Common myeloid progenitor, CD34-positive (primary cell): Measurements from ENCODE around the gene BICC1.

Experiments
- CTCF ChIA-PET: fragments of 350-600 bp; sonication (Branson Sonifier 250); formaldehyde crosslinking; loops from one replicate; lab custom pipeline; 2021; ENCODE audit warnings: antibody characterized with exemption; lab: Charles Lee
- POLR2A ChIA-PET: fragments of 350-600 bp; sonication (Branson Sonifier 250); formaldehyde crosslinking; loops from one replicate; lab custom pipeline; 2021; ENCODE audit warnings: antibody characterized with exemption; lab: Charles Lee
- DNase-seq, 3 donors: peaks; one replicate each; pipeline versions ENCODE4 v3.0.0 to v3.0.0-alpha.2; 2013
- H3K27ac ChIP-seq, 2 experiments: 1 replicate in 1 of 2; 2 replicates in 1 of 2; pipeline ENCODE4 v1.7.0; 2013; ENCODE audit warnings: inconsistent platforms in 2 of 2, low read length in 2 of 2, mild to moderate bottlenecking in 2 of 2, low read depth in 1 of 2, moderate library complexity in 1 of 2; ENCODE audit not compliant: severe bottlenecking in 2 of 2, insufficient read depth in 1 of 2, poor library complexity in 1 of 2
- H3K27me3 ChIP-seq, 5 experiments: replicated peaks in 2 of 5; 1 replicate in 3 of 5; 2 replicates in 2 of 5; pipeline versions ENCODE4 v1.6.1 to v1.7.0; 2013; ENCODE audit warnings: low read length in 4 of 5, mild to moderate bottlenecking in 2 of 5, moderate library complexity in 2 of 5, inconsistent platforms in 1 of 5; ENCODE audit not compliant: insufficient read depth in 5 of 5, control insufficient read depth in 4 of 5
- H3K36me3 ChIP-seq, 4 experiments: 1 replicate in 2 of 4; 2 replicates in 2 of 4; pipeline versions ENCODE4 v1.6.1 to v1.7.0; 2013; ENCODE audit warnings: low read length in 3 of 4, control low read depth in 1 of 4, mild to moderate bottlenecking in 1 of 4; ENCODE audit not compliant: control insufficient read depth in 4 of 4, insufficient read depth in 4 of 4
- H3K4me1 ChIP-seq, 4 experiments: 1 replicate in 3 of 4; 2 replicates in 1 of 4; pipeline versions ENCODE4 v1.6.1 to v1.7.1; 2013; ENCODE audit warnings: low read length in 3 of 4, mild to moderate bottlenecking in 3 of 4, control low read depth in 1 of 4, inconsistent platforms in 1 of 4, moderate library complexity in 1 of 4; ENCODE audit not compliant: control insufficient read depth in 4 of 4, insufficient read depth in 4 of 4; ENCODE audit errors: control extremely low read depth in 1 of 4
- H3K4me3 ChIP-seq, 7 experiments: 1 replicate in 4 of 7; 2 replicates in 3 of 7; pipeline versions ENCODE4 v1.5.1 to v1.7.0; 2013; ENCODE audit warnings: mild to moderate bottlenecking in 7 of 7, low read length in 6 of 7, moderate library complexity in 6 of 7, inconsistent platforms in 2 of 7, low read depth in 2 of 7, control low read depth in 1 of 7; ENCODE audit not compliant: insufficient read depth in 4 of 7, control insufficient read depth in 1 of 7; ENCODE audit errors: extremely low read depth in 1 of 7
- H3K9me3 ChIP-seq, 5 experiments: 1 replicate in 4 of 5; 2 replicates in 1 of 5; pipeline versions ENCODE4 v1.6.1 to v1.7.1; 2013; ENCODE audit warnings: low read length in 4 of 5, mild to moderate bottlenecking in 2 of 5, inconsistent platforms in 1 of 5, low read depth in 1 of 5, moderate library complexity in 1 of 5; ENCODE audit not compliant: control insufficient read depth in 4 of 5, insufficient read depth in 2 of 5; ENCODE audit errors: control extremely low read depth in 1 of 5
- WGBS: methylation state at CpG from one replicate; pipeline ENCODE4 v1.1.5; 2013; ENCODE audit not compliant: insufficient coverage; 5-methylcytosine and 5-hydroxymethylcytosine counted together

BICC1 gene

DNA sequence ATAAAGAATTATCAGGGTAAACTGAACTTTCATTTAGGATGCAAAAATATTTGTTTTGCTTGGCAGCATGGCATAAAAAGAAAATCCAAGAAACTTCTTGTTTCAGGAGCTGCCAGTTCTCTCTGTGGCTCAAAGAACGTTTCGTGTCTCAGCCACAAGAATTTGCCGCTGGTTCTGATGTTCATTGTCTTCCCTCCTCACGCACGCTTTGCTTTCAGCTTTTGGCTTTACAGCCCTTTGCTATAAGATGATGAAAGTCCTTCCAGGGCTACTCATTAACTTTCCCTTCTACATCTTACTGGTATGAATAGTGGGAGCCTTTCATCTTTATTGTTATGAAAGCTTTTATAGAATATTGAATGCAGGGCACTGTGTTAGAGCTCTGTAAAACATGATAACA, 124.7 kb downstream of the BICC1 start:
- H3K27ac ChIP-seq = no peak overlapping the region
- CTCF ChIA-PET = no interaction called here

DNA sequence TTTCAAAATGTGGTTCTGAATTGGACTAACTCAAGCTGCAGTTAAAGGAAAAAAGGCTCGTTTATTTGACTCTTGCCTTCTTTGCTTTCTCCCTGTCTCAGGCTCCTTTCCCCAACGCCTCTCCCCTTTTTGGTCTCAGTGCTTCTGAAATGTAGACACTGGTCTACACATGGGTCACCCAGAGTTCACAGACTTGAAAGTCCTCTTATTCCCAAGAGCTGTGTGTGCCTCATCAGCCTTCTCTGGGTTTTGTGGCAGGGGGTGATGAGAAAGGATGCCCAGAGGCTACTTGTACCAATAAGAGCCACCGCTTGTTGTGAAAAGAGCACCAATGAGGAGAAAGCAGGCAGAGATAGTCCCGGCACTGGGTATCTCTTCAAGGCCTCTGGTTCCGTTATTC, 125.7 kb downstream of the BICC1 start:
- ChIA-PET CTCF (no interaction called here), POLR2A (no interaction called here)
- H3K4me1 ChIP-seq = peaks cover 0 to 9% (median 6%) of the 10 kb centered on the region in 4 experiments
- H3K27me3 ChIP-seq = no peaks in the 10 kb centered on the region
- H3K4me3 ChIP-seq = no peak overlapping the region
- no peak overlapping the region for H3K27ac ChIP-seq
- 100% methylated on average over 4 of the region's 5 CpGs for WGBS
- no peaks in the 10 kb centered on the region for H3K9me3 ChIP-seq
- no peak for DNase-seq
- no peaks in the 10 kb centered on the region for H3K36me3 ChIP-seq

More for the DNA sequence above, 124.7 kb downstream of the BICC1 start:
- Histone ChIP-seq H3K27me3 (no peaks in the 10 kb centered on the region), H3K9me3 (no peaks in the 10 kb centered on the region), H3K4me1 (peaks cover 0 to 9% (median 6%) of the 10 kb centered on the region in 4 experiments), H3K4me3 (no peak overlapping the region), H3K36me3 (no peaks in the 10 kb centered on the region)
- no peak for DNase-seq
- POLR2A ChIA-PET = no interaction called here
- WGBS = 94% methylated on average over 2 of the region's 5 CpGs

DNA sequence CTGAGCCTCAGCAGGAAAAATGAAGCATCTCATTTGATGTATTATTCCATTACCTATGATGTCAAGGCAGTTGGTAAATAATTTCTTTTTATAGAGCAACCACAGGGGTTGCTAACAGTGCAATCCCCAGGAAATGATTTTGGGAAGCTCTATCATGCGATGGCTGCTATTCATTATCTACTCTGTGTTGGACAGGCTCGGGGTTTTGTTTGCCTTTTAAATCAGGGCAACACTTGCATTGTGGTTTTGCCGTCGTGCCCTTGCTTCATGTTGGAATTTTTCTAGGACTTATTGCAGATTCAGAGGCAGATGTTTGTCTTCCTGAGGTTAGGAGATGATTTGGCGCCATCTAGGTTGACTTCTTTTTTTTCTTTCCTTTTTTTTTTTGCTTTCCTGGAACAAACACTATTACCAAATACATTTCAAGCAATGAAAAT, 128.4 kb downstream of the BICC1 start:
- 0% methylated on average over 4 of the region's 5 CpGs for WGBS
- H3K36me3 ChIP-seq = no peaks in the 10 kb centered on the region
- peak in 2 of 3 donors; percentile 23 to 27 for DNase-seq
- no peaks in the 10 kb centered on the region for H3K27me3 ChIP-seq
- H3K4me1 ChIP-seq = peaks cover 2 to 17% (median 8%) of the 10 kb centered on the region in 4 experiments
- ChIA-PET POLR2A (no interaction called here), CTCF (interaction anchor here (0.6 to 1.9 kb wide), 4 partner anchors 12 to 148 kb away, joined by 3 to 4 read pairs (median 4); no protein-coding TSS in a partner anchor)
- peak overlapping the region in 3 of 7 experiments; percentile 11 to 42 (median 34) for H3K4me3 ChIP-seq
- H3K9me3 ChIP-seq = no peaks in the 10 kb centered on the region
- no peak overlapping the region for H3K27ac ChIP-seq

DNA sequence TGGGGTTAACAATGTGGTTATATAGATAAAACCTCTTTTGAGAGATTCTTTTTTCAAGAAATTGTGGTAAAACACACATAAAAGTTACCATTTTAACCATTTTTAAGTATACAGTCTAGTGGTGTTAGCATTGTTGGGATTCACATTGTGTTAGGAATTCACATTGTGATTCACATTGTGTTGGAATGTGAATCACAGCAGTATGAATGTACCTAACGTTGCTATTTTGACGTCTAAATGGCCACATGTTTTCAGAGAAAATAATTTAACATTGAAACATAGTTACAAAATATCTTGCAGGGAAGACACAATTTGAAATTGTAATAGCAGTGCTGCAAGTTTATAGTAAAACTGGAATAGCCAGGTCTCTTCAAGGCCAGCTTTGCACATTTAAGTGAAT, 129.0 kb downstream of the BICC1 start:
- Histone ChIP-seq H3K27ac (no peak overlapping the region), H3K9me3 (no peaks in the 10 kb centered on the region), H3K4me3 (no peak overlapping the region), H3K27me3 (no peaks in the 10 kb centered on the region), H3K36me3 (no peaks in the 10 kb centered on the region), H3K4me1 (peaks cover 2 to 17% (median 8%) of the 10 kb centered on the region in 4 experiments)
- ChIA-PET CTCF (interaction anchor here (1.1 to 3.4 kb wide), 3 partner anchors 12 to 111 kb away, joined by 3 to 11 read pairs (median 4); no protein-coding TSS in a partner anchor), POLR2A (no interaction called here)
- 80% methylated on average over 2 of the region's 2 CpGs for WGBS
- no peak for DNase-seq

DNA sequence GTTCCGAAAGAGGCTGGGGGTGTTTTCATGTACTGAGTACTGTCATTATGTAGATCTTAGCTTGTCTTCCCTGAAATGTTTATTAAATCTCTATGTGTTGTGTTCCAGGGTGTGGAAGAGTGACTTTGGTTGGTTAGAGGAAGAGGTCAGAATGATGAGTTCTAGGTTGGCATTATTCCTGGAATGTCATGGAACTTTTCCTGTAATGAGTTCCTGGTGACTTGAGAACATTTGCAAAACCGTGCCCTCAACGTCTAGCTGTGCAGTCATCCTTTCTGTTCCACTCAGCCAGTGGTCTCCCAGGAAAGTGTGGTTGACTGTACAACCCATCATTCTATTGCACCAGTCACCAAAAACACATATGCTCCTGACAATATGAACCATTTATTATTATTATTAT, 129.6 kb downstream of the BICC1 start:
- no peaks in the 10 kb centered on the region for H3K9me3 ChIP-seq
- no peak for DNase-seq
- no peaks in the 10 kb centered on the region for H3K36me3 ChIP-seq
- no peaks in the 10 kb centered on the region for H3K27me3 ChIP-seq
- H3K4me1 ChIP-seq = peaks cover 2 to 17% (median 8%) of the 10 kb centered on the region in 4 experiments
- no peak overlapping the region for H3K4me3 ChIP-seq
- POLR2A ChIA-PET = no interaction called here
- no peak overlapping the region for H3K27ac ChIP-seq
- CTCF ChIA-PET = interaction anchor here (1.9 to 3.4 kb wide), 2 partner anchors 13 to 111 kb away, joined by 4 to 11 read pairs; no protein-coding TSS in a partner anchor
- 100% methylated on average over 3 of the region's 3 CpGs for WGBS

DNA sequence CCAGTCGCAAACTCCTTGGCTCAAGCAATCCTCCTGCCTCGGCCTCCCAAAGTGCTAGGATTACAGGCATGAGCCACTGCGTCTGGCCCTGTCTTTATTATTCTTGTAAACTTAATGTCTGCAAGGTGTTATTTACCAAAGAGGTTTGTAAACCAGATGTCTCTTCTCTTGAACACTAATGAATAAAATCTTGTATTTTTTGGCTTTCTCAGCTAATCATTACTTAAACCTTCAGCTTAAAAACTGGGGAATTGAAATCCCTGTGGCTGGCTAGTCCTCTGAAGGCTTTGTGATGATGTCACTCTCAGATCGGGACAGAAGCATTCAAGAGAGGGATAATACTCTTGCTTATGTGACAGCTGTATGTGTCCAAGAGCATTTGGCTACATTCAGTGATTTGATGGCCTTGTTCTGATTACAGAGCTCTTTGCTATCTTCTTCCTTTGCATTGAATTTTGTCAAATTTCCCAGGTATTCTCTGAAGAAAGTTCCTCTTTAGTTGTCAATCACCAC, 130.3 kb downstream of the BICC1 start:
- Histone ChIP-seq H3K27ac (no peak overlapping the region), H3K9me3 (no peaks in the 10 kb centered on the region), H3K4me1 (peaks cover 2 to 17% (median 8%) of the 10 kb centered on the region in 4 experiments), H3K36me3 (no peaks in the 10 kb centered on the region), H3K4me3 (no peak overlapping the region), H3K27me3 (no peaks in the 10 kb centered on the region)
- POLR2A ChIA-PET = no interaction called here
- DNase-seq = no peak
- 100% methylated on average over 2 of the region's 4 CpGs for WGBS
- CTCF ChIA-PET = interaction anchor here (3.4 kb wide), 1 partner anchor 112 kb away, joined by 11 read pairs; no protein-coding TSS in a partner anchor

DNA sequence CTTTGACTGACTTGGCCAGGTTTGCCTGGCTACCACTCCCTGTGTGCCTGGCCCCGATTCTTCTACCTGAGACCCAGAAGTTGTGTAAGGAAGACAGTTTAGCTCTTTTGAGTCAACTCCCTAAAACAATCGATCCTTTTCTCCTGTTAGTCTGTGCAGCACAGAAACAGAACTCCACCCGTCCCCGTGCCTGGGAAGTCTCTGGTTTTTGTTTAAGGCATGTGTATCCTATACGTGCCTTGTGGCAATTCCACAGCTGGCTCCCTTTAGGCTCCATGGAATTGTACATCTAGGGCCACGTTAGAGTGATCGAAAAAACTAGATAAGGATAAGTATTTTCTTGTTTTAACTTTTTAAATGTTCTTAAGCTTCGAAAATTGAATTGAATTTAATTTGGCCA, 131.6 kb downstream of the BICC1 start:
- CTCF ChIA-PET = interaction anchor here (3.4 kb wide), 1 partner anchor 113 kb away, joined by 11 read pairs; no protein-coding TSS in a partner anchor
- no peak overlapping the region for H3K27ac ChIP-seq
- POLR2A ChIA-PET = no interaction called here
- H3K4me1 ChIP-seq = peaks cover 2 to 17% (median 8%) of the 10 kb centered on the region in 4 experiments
- DNase-seq = no peak
- 99% methylated on average over 7 of the region's 8 CpGs for WGBS
- H3K36me3 ChIP-seq = no peaks in the 10 kb centered on the region
- no peaks in the 10 kb centered on the region for H3K9me3 ChIP-seq
- no peaks in the 10 kb centered on the region for H3K27me3 ChIP-seq
- H3K4me3 ChIP-seq = no peak overlapping the region
